GM19240 (cell line): ENCODE data around the gene CROCC2.

Experiments
- DNase-seq: peaks from one replicate; pipeline ENCODE4 v3.0.0; 2011; ENCODE audit warnings: low spot score; ENCODE audit not compliant: insufficient read length

Gene CROCC2

GRCh38 chr2:240906141-240906910, at the start of gene CROCC2:
CROCC2 (plus strand) TSS chr2:240906336; CDS start chr2:240906514, 178 bp downstream.
- DNase-seq: no peak

DNA sequence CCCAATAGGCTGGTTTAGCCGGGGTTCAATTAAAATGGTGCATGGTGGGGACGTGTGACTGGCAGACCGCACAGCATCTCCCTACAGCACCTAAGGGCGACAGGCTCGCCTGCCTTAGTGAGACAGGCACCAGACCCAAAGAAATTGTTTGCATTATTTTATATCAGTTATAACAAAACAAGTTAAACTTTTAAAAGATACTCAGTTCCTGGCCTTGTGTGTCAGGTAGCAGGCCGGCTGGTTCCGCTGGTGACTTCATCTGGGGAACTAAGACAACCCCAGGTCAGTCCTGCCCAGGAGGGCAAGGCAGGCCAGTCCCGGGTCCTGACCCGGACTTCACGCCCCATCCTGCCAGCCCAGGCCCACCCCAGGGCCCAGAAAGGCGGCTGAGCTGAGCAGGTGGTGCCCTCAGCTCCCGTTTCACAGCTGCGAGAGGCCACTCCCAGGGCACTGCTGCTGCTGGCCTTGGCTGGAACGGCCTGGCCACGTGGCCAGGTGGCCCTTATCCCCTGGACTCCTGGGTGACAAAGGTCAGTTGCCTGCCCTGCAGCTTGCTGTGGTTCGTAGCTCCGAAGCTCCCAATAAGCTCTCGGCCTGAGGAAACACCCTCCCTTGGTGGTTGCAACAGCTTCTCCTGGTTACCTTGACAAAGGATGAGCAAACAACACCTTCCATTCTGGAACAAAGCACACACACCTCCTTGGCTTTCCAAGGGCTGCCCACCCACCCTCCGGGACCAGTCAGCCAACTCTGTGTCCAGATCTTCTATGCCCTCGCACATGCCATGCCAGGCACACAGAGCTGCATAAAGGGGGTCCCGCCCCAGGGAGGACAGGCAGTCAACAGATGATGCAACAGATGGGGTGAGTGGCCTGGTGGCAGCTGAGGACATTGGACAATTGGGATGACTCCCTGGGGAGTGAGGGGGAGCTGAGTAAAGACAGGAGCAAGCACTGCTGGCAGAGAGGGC, 48.8 kb upstream of the CROCC2 start:
- no peak for DNase-seq

- no peak for DNase-seq
Observed at GRCh38 chr2:240858321-240858720, 47.8 kb upstream of the CROCC2 start.

DNA sequence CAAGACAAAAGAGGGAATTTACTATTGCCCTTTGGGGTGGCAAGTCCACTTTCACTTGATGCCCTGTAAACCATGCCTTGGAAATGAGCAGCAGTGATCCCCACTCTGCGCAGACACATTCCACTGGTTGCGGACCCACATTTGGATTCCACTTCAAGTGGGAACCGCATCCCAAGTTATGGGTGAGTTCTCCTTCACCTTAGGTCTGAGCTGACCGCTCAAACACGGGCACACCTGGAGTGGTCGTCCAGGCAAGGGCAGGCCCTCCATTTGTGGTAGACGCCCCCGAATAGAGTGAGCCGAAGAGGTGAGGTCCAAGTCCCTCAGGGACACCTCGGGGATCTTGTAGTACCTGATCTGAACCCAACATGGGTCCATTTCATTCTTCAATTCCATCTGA, 47.3 kb upstream of the CROCC2 start:
- no peak for DNase-seq

GRCh38 chr2:240861547-240861946, 44.6 kb upstream of the CROCC2 start:
- DNase-seq: no peak

GRCh38 chr2:240864475-240864874, 41.7 kb upstream of the CROCC2 start:
- no peak for DNase-seq

DNA sequence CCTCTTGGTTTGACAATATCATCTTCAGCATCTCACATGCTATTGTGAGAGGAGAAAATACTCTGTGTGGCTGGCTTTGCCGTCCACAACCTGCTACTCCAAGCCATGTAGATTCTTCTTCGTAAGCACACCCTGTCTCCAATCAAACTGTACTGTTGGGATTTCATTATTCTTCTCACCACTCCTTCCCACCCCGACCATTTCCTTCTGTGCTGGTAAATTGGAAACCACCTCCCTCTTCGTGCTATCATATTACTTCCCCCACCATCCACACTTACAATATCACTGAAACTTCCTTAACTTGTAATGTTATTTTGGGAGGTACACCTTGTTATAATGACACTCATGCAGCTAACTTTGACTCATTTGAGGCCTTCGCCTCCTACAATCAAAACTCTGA, 40.7 kb upstream of the CROCC2 start:
- DNase-seq: no peak

- no peak for DNase-seq
Observed at GRCh38 chr2:240868286-240869108, 37.6 kb upstream of the CROCC2 start, which contains the start of gene AGXT. AGXT (plus strand) TSS chr2:240868824; CDS start chr2:240868866, 42 bp downstream.

- no peak for DNase-seq
Observed at GRCh38 chr2:240869109-240869955, 36.8 kb upstream of the CROCC2 start.

DNA sequence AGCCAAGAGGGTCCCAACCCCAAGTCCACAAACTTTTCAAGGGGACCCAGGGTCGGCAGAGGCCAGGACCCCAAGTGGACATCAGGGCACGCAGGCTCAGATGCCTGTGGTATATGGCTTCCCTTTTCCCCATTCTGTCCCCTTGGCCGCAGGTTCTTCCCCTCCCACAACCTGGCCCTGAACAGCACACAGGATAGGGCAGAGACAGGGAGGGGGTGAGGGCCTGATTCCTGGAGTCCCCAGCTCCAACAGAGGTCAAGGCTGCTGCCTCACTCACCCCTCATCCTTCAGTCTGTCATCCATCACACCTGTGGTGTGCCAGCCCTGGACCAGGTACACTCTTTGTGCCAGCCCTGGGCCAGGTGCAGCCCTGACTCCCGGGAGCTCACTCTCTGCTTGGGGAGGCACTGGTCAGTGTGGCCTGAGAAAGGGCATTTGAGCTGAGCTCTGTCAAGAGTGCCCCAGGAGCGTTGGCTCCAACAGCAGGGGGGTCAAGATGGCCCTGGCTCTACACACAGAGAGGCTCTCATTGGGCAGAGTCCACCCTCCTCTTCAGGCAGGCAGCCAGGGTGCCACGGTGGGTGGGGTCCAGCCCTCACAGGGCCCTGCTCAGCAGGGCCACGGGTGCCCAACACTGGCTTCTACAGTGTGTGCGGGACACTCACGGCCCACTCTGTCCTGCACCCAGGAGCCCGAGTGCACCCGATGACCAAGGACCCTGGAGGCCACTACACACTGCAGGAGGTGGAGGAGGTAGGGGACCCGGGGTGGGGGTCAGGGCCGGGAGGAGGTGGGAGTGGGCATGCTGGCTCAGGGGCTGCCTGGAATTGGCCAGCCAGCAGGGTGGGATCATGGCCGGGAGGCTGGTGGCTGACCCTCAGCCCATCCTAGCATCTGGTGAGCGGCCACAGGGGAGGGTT, 35.9 kb upstream of the CROCC2 start:
- DNase-seq: no peak

GRCh38 chr2:240871071-240871958, 34.8 kb upstream of the CROCC2 start:
- DNase-seq: no peak

DNA sequence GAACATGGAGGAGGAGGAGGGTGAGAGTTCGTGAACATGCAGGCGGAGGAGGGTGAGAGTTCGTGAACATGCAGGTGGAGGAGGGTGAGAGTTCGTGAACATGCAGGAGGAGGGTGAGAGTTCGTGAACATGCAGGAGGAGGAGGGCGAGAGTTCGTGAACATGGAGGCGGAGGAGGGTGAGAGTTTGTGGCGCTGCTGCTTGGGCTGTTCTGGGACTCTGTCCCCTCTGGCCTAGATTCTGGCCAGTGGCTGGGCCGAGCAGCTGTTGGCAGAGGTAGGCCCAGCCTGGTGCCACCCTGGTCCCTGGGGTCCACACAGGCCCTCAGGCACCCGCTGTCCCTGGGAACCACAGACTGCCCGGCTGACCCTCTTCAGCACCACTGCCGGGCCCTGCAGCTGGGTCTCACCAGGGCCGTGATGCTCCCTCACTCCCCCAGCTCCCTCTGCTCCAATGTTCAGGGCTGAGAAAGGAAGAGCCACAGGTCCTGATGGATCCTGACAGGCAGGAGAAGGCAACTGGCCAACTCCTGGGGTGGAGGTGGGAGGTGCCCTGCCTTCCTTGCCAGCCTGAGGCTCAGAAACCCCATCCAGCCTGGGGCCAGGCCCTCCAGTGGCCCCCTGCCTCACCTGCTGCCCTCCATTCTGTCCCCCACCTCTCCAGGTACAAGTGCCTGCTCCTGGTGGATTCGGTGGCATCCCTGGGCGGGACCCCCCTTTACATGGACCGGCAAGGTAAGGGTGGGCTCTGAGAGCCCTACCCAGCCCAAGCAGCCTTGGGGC, 33.6 kb upstream of the CROCC2 start:
- DNase-seq: no peak

DNA sequence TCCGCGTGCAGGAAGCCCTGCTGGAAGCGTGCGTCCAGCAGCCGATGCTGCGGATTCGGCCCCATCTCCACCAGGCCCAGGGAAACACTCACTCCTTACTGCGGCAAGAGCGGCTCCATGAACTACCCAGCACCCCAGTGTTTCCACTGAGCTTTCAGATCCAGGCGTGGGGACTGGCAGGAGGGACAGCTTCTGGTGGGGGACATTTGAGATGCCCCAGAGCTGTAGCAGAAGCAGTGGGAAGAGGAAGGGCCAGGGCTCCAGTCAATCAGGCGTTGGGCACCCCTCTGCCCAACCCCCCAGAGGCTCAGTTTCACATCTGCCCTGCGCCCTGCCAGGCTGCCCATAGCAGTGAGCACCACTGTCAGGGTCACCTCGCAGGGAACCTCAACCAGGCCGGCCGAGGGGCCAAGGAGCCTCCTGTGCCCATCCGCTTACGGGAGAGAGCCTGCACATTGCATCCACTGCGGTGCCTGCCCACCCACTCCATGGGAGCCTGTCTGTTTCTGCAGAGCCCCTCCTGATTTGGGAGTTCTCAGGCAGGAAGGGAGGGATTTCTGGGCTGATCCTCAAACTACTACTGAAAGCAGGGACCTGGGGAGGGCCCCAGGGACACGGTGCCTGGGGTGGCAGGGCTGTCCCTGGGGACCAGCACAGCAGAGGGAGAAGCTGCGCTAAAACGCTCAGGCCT, 32.9 kb upstream of the CROCC2 start:
- no peak for DNase-seq

DNA sequence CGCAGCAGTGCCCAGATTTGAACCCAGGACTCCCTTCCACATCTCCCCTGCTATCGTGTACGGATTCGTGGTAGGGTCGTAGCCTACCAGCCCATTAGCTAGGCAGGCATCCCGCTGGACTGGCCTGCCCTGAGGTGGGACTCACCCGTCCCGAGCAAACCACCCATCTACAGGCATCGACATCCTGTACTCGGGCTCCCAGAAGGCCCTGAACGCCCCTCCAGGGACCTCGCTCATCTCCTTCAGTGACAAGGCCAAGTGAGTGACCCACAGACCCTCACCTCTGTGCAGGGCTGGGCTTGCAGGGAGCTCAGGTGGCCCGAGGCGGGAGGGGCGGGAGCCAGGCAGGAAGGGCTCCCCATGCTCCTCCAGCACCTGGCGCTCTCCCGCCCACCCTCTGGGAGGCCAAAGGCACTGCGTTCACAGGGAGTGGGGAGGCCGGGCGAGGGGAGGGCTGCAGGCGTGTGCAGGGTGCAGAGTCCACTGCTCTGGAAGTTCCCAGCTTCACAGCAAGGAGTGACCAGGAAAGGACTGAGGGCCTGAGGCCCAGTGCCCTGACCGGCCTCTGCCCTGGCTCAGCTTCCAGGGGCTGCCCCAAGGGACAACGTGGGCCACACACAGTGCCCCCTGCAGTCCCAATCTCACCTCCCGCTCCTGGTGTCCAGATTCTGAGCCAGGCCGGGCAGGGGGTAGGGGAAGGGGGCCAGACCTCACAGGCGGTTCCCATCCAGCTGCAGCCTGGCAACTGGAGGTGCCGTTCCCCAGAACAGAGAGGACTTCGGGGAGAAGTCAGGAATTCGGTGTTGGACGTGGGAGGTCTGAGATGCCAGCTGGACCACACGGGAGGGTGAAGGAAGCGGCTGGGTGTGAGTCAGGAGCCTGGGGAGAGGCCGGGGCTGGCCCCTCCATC, 32.1 kb upstream of the CROCC2 start:
- no peak for DNase-seq

DNA sequence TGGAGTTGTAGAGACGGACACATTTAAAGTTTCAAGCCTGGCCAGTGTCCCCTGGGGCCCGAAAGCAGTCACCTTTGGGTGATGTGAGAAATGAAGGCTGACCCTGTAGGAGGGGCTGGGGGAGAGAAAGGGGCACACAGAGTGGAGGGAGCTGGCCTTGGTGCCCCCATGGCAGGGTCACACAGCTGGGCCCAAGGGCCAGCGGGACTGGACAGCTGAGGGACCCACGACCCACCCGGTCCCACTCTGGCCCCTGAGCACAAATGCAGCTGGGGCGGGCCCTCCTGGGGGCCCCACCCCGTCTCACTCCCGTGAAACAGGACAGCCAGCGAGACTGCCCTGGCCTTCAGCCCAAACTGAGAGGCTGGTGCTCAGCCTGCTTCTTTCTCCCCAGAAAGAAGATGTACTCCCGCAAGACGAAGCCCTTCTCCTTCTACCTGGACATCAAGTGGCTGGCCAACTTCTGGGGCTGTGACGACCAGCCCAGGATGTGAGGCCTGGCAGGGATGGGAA, 31.4 kb upstream of the CROCC2 start:
- DNase-seq: no peak
